Stimulated activated CD4-positive, alpha-beta T cell treated with anti-CD3 and anti-CD28 coated beads, TNF-alpha, amount 100 ng/mL, for 48 hours (primary cell): ENCODE measurements around the gene KCTD21.

Experiments used
- DNase-seq, 3 donors: peaks; one replicate each; pipeline ENCODE4 v3.0.0-alpha.2; 2020; ENCODE audit warnings: low read depth in 3 of 3

KCTD21 gene

DNA sequence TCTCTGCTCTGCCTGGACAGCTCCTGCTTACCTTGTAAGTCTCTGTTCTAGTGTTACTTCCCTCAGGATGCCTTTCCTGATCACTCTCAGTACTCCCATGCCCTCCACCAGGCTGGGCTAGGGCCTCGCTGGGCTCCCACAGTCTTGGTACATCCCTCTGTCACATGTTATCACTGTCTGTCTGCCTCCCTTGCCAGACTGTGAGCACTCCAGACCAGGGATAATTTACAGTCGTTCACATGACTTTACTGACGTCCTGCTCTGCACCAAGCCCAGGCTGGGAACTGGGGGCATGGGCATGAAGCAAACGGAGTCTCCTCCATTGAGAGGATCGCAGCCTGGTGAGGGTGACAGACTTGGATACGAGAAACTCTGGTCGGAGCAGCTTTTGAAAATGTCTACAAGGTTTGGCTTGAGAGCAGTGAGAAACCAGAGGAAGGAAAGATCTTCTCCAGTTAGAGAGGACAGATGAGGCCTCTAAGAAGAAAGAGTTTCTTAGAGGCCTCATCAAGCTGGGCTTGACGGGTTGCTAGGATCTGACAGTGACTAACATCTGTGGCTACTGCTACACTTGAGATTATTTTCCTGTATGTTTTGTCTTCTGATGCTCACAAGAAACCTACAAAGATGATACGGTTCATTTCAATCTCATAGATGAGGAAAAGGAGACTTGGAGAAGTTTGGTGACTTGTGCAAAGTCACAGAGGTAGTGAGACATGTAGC is 12.8 kb upstream of the KCTD21 start:
- no peak for DNase-seq

DNA sequence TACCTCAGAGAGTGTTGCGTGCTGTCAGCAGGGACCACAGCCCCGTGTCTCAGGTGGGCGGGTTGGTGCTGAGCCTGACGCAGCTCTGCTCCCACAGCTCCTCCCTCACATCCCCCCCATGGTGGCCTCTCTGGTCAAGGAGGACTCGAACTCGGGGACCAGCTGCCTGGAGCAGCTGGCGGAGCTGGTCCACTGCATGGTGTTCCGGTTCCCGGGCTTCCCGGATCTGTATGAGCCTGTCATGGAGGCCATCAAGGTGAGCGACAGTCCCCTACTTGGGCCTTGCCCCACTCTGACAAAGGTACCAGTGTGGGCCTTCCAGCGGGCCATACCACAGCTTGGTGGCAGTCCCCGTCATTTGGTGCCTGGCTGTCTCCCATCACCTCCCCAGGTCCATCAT is 12.1 kb upstream of the KCTD21 start:
- DNase-seq, result no peak

DNA sequence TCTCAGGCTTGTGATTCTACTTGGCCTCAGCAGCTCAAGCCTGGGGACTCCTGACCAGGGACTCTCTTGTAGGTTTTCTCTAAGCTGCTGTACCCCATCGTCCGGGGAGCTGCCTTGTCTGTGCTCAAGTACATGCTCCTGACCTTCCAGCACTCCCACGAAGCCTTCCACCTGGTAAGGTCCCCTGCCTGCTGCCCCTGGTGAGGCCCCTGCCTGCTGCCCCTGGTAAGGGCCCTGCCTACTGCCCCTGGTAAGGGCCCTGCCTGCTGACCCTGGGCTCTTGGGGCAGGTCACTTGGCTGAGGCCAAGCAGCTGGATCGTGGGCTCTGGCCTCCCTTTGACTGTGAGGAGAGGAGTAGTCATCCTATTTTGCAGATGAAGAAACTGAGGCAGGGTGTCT is 11.6 kb upstream of the KCTD21 start:
- DNase-seq, result no peak

DNA sequence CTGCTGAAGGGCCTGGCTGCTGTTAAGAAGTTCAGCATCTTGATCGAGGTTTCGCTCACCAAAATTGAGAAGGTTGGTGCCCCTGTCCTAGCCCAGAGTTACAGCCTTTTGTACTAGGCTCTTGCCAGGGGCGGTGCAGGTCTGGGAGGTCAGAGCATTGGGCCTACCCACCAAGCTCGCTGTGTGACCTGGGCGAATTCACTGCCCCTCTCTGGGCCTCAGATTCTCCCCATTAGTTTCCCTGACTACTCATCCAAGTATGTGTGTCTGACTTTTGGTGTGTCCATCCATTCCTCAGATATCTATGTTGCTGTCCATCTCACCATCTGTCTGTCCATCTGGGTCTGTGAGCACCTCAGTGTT is 11.2 kb upstream of the KCTD21 start:
- DNase-seq, result no peak

DNA sequence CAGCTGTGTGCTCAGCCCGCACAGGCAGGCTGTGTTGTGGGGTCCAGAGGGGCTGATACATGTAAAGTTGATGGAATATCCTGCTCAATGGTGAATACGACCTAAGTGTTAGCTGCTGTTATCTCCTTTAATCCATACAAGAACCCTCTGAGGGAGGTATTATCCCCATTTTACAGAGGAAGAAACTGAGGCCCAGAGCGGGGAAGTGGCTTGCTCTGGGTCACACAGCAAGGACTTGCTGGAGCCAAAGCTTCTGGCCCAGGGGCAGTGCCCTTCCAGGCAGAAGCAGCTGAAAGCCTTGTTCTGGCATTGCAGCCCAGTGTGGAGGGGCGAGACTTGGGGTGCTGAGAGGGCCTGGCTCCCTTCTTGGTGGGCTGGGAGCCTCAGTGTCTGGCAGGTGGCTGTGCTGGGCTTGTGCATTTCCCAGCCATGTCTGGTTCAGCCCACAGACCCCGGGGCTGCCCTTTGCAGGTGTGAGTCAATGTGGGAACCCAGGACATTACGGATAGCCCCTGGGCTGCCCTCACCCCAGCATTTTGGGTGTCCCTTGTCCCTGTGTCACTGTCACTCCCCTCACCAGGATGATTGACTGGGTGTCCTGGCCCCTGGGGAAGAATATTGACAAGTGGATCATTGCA is 10.7 kb upstream of the KCTD21 start:
- DNase-seq, result no peak

DNA sequence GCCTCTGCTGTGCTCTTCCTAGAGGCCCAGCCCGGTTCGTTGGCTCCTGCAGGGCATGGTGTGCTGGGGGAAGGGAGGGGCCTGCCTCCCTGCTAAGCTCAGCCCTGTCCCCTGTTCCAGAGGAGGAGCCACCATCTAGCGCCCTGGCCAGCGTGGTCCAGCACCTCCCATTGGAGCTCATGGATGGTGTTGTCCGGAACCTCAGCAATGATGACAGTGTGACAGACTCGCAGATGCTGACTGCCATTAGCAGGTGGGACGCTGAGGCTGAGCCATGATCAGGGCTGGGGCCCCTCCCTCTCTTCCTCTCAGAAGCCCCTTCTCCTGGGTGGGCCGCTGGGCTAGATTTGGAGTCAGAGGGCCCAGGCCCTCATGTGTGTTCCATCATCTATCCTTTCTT is 9.4 kb upstream of the KCTD21 start:
- no peak for DNase-seq

DNA sequence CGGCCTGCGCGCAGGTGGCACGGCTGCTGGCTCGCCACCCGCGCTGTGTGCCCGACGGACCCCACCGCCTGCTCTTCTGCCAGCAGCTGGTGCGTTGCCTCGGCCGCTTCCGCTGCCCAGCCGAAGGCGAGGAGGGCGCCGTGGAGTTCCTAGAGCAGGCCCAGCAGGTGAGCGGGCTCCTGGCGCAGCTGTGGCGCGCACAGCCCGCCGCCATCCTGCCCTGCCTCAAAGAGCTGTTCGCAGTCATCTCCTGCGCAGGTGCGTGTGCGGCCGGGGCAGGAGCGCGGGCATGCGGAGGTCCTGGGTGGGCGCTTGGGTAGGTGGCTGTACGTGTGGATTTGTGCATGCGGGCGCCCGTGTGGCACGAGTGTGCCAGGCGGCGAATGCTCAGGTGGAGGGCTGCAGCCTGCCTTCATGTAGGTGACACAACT is 8.2 kb upstream of the KCTD21 start:
- no peak for DNase-seq

DNA sequence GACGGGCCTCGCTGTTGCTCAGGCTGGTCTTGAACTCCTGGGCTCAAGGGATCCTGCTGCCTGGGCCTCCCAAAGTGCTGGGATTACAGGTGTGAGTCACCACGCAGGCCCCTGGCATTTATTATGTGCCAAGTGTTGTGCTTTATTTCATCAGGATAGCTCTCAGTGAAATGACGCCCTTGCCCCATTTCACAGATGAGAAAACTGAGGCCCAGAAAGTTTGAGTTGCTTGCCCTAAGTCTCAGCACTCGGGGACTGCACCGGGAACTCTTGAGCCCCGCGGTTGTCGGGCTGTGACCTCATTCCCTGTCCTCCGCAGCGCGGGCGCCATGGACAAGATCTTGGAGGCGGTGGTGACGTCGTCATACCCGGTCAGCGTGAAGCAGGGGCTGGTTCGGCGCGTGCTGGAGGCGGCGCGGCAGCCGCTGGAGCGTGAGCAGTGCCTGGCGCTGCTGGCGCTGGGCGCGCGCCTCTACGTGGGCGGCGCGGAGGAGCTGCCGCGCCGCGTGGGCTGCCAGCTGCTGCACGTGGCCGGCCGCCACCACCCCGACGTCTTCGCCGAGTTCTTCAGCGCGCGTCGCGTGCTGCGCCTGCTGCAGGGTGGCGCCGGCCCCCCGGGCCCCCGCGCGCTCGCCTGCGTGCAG is 7.6 kb upstream of the KCTD21 start:
- no peak for DNase-seq

DNA sequence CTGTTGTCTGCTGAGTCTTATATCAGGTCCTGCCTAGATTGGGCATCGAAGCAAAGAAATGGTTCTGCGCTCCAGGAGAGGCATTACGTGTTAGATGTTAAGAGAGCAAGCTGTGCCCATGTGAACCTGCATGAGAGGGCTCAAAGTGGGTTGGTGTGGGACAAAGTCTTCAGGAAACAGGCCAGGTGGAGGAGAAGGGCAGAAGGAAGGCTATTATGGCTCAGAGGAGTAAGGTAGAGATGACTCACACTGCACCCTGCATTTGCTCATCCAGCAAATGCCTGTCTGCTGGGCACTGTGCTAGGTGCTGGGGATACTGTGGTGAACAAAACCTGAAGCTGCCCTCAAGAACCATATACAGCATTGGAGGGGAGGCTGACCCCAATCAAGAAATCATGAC is 6.1 kb upstream of the KCTD21 start:
- no peak for DNase-seq

DNA sequence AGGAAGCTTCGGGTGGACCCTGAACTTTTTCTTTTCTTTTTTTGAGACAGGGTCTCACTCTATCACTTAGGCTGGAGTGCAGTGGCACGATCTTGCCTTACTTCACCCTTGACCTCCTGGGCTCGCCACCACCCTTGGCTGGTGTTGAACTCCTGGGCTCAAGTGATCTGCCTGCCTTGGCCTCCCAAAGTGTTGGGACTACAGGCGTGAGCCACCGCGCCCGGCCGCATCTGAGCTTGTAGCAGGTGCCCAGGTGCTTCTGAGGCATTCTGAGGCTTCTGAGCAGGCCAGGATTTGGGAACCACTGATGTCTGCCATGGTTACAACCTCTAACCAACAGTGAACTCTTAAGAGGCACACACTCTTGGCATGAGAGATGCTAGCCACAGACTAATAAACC is 5.4 kb upstream of the KCTD21 start:
- DNase-seq, result no peak

DNA sequence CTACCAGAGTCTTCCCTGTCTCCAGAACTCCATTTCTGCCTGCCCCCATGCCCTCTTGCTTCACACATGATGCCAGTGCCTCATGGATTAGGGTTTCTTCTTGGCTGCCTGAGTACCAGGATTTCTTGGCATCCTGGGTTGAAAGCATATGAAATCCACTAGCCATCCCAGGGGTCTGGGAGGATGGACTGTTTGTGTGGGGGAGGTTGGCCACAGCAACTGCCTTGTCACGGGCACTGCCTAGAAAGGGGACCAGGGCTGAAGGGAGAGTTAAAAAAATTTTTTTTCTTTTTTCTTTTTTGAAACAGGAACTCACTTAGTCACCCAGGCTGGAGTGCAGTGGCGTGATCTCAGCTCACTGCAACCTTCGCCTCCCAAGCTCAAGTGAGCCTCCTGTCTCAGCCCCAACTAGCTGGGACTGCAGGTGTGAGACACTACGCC is 4.5 kb upstream of the KCTD21 start:
- DNase-seq, result no peak

DNA sequence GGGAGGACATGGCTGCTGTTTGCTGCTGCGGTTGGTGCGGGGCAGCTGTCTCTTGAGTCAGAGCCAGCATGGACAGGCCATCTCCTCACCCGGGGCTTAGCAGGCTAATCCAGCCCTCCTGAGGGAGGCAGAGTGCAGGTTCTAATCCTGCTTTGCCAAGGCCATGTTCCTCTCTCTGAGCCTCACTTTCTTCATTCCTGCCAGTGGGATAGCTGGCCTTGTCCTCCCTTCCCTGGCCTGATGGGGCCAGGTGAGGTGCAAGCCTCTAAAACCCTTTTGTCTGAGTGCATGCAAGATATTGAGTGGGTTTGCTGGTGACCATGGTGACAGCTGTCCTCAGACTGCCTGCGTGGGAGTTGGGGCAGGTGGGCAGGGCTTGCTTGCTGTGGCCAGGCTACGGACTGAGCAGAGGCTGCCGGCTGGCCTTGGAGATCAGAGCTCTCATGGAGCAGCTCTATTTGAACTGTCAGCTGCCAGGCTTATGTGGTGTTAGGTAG is 3.8 kb upstream of the KCTD21 start:
- DNase-seq, result no peak

DNA sequence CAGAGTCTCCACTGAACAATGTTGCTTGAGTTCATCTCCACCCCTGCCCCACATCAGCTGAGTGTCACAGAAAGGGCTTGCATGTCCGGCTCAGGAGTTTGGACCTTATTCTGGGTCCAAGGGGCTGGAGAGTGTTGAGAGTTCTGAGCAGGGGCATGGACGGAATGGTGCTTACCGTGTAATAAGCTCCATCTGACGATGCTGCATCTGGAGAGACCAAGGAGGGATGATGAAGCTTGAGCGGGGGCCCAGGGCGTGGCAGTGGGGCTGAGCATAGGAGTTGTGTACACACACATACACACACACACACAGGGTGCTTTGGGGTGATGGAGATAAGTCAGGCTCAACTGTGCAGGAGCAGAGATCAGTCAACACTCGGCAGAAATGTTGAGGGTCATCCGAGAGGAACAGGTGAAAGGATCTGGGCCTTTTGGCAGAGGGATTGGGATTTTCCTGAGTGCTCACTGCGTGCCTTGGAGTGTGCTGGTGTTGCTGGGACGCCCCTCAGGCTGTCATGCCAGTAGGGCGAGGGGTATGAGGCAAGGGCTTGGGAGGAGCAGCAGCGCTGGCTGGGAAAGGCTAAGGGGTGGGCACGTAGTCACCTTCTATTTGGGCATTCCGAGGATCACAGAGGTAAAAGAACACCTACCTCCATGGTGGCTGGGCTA is 2.6 kb upstream of the KCTD21 start:
- no peak for DNase-seq

DNA sequence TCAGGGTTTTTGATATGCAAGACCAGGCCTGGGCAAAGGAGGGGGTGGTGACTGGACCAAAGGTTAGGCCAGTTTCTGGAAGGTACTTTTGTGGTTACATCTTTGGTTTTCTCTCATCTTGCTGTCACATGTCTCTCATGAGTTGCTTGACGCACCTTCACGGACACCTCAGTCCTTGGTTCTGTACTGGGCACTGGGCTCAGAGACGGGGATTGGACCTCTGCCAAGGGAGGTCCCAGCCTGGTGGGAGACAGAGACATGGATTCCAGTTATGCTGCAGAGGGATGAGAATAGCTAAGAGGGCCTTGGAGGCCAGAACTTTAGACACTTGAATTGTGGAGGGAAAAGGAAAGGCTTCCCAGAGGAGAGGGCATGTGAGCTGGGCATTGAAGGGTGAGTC is 1.9 kb upstream of the KCTD21 start:
- no peak for DNase-seq

DNA sequence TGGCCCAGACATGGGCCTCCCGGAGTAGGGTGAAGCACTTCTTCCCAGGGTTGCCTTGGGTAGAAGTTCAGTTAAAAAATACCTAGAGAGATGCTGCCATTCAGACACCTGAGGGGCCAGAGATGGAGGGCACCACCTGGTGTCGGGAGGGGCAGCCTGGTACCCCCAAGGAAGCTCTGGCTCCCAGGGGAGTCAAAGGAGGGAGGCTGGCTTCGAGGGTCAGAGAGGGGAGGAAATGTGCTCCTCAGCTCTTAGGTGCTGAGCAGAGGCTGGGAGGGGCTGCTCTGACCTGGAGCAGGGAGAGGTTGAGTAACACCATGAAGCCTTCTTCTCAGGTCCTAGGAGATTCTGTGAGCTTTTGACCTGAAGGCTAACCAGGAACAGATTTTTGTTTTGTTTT is 1.4 kb upstream of the KCTD21 start:
- DNase-seq, result no peak

DNA sequence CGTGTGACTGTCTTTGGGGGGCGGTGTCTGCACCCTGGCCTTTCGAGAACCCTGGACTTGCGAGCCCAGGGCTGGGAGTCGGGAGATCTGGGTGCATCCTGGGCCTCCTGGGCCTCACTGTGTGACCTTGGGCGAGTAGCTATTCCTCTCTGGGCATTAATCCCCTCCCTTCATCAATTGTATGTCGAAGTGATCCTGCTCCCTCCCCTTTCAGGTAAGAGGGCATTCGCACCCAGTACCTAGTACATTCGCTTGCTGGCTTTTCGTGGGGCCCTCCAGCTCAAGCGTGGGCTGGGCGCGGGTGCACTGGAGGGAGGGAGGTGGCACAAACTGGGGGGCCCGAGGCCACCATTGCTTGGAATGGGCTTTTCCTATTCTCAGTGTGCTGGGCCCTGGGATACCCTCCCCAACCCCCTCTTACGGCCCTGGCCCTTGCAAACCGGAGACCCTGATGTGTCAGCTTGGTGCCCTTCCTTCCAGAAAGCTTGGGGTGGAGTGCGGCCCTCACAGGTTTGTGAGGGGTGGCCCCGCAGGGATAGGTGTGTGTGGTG is 823 bp upstream of the KCTD21 start:
- DNase-seq, result no peak

DNA sequence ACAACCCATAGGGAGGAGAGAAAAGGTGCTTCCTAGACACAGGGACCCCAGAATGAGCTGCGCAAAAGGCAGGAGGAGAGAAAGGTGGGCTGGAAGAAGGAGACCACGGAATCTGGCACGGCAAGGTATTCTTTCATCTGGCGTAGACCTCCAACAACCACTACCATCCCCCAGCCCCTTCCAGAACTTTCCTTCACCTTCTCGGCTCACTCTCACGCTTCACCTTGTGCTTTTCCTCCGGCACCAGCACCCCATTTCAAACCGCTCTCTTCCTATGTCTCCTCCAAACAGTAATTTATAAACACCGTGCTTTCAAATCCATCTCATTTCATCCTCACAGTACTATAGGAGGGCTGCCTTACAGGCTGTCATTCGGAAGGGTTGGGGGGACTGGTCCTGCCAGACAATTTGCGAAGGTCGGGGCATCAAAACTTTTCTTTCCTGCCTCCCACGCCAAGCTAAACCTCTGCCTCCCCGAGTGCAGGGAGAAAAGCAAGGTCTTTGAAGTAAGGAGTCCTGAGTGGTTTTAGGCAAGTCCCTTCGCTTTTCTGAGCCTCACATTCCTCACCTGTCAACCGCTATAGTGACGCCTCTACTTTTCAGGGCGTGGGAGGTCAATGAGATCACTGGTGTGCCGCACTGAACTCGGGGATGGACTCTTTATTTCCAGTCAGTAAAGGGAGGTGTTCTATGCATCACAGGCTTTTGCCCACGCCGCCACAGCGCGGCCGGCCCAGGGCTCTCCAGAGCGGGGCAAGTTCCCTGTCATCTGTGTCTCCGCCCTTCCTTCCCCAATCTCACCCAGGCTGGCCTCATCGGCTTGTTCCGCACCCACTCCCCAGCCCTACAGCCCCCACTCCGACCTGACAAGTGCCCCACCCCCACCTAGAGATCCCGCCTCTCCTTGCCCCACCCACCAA is 800 bp downstream of the KCTD21 start:
- peak; percentile 55 to 78 (median 70) for DNase-seq

DNA sequence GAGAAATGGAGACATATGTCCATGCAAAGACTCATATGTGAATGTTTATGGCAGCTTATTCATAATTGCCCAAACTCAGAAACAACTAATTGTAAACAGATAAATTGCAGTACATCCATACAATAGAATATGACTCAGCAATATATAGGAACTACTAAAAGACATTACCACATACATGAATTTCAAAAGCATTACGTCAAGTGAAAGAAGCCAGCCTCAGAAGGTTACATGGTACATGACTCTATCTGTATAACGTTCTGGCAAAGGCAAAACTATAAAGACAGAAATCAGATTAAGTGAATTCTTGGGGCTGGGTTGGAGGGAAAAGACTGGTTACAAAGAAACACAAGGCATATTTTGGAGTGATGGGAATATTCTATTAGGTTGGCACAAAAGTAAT is 7.2 kb downstream of the KCTD21 start:
- DNase-seq, result no peak

DNA sequence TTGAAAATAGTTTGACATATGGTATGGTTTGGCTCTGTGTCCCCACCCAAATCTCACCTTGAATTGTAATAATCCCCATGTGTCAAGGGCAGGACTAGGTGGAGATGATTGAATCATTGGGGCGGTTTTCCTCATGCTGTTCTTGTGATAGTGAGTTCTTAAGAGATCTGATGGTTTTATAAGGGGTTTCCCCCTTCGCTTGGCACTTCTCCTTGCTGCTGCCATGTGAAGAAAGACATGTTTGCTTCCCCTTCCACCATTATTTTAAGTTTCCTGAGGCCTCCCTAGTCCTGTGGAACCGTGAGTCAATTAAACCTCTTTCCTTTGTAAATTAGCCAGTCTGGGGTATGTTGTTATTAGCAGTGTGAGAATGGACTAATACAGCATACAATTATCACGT is 7.7 kb downstream of the KCTD21 start:
- no peak for DNase-seq

DNA sequence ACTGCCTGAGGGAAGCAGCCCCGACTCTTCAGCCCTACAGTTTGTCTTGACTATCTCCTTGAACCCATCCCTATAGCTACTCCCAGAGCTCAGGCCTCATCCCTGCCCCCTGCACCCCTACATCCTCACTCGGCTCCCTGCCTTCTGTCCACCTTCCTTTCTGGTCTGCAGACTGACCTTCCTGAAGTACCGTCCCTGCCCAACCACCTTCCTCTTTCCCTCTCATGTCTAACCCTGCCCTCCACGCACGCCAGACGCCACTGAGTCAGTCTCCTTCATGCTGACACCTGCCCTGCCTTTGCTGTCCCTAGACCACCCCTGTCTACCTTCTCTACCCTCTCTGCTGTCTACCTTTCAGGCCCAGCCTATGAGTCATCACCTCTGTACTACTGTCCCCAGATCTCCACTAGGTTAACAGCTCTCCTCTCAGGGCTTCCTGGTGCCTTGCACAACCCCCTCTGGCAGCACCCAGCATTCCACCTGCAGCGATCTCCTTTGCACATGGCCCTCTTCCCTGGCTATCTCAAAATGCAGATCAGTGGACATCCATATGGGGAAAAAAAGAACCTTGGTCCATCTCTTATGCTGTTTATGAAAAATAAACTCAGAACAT is 8.9 kb downstream of the KCTD21 start:
- no peak for DNase-seq

DNA sequence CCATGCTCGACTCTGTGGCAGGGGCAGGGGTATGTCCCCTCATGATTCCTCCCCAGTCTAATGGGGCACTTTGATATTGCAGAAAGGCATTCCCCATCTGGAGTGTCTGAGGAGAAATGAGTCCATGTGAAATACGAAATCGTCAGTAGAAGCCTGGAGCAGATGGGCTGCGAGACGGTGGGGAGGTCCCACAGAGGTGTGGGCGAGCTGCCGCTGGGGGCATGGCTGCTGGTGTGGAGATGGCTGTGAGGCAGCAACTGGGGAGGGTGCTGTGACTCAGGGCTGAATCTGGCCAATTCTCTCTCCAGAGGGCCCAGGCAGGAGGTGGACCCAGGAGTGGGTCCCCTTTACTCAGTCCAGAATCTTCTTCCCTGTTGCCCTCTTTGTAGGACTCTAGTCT is 11.2 kb downstream of the KCTD21 start:
- no peak for DNase-seq
